G401.6 (cell line): ENCODE results near the gene ITGB3.
"Not testable (repeated sequence)": the region's sequence is repeated elsewhere in the genome, so short reads cannot be mapped to it uniquely, and the experiment has no call there.

ENCODE experiments used
- FAIRE-seq: peaks from 2 replicates; lab custom pipeline; 2012; peaks lifted over from hg19 to GRCh38; lab: Jason Lieb, UNC

Gene ITGB3

DNA sequence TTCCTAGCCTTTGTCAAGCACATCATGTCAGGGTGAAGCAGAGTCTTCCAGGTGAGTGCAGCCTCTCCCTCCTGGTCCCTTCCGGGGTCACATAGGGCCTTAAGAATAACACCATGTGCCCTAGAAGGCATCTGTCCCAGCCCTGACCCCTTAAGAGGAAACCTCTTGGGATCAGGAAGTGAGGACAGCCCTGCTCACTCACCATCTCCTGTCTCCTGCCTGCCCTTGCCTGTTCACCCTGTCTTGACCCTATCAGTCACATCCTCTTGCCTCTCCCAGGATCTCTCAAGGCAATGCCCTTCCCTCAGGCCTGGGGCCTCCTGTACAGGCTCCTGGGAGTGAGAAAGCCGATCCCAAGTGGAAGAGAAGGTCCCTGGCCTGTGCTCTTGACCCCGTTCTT is 30.6 kb upstream of the ITGB3 start:
- no peak for FAIRE-seq

DNA sequence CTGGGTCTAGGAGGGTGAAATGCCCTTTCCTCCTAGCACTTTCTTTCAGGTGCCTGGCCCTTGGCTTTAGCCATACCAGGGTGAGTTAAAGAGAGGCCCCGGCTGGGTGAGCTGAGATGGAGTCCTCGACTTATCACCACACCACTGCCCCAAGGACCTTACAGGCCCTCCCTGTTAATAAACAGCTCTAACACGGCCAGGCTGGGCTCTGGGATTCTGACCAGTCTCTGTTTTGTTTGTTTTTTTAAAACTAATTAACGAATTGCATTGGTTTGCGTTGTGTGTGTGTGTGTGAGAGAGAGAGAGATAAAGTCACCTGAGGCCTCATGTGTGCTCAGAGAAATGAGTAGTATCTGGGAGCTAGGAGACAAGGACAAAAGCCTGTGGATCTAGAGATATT is 30.2 kb upstream of the ITGB3 start:
- FAIRE-seq, result no peak

DNA sequence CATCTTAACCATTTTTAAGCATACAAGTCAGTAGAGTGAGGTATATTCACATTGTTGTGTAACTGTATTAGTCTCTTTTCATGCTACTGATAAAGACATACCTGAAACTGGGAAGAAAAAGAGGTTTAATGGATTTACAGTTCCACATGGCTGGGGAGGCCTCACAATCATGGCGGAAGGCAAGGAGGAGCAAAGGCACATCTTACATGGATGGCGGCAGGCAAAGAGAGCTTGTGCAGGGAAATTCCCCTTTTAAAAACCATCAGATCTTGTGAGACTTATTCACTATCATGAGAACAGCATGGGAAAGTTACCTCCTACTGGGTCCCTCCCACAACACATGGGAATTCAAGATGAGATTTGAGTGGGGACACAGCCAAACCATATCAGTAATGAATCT is 29.6 kb upstream of the ITGB3 start:
- FAIRE-seq, result not testable (repeated sequence)

DNA sequence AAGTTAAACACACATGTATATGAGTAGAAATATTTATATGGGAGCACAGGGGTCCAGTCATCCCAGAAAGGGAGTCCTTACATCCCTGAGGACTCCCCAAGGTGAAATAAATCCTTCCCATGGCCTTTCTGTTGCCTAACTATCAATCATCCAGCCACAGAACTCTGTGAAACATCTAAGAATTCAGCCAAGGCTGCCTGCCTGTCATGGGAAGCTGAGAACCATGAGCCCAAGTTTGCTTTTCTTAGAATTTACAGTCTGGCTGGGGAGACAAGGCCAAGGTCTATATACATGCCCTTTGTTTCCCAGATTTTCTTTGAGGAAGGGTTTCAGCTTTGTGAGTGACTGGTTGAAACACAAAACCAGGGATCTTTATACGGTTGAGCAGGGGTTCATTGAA is 28.7 kb upstream of the ITGB3 start:
- FAIRE-seq, result no peak

DNA sequence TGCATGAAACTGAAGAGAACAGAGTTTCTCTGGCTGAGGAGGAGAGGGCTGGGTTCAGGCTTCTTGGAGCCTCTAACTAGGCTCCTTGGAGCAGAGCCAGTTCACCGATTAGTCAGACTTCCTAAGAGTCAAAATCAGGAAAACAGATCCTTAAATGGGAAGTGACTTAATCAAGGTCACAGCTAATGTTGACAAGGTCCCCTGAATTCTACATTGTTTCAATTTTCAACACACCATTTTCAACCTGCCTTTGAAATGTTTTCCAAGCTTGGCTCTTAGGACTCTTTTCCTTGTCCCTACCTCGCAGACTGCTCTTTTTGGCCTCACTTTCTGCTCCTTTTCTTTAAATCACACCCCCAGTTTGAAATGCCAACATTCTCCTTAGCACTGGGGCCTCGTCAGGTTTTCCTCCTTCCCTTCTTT is 28.2 kb upstream of the ITGB3 start:
- FAIRE-seq, result no peak

DNA sequence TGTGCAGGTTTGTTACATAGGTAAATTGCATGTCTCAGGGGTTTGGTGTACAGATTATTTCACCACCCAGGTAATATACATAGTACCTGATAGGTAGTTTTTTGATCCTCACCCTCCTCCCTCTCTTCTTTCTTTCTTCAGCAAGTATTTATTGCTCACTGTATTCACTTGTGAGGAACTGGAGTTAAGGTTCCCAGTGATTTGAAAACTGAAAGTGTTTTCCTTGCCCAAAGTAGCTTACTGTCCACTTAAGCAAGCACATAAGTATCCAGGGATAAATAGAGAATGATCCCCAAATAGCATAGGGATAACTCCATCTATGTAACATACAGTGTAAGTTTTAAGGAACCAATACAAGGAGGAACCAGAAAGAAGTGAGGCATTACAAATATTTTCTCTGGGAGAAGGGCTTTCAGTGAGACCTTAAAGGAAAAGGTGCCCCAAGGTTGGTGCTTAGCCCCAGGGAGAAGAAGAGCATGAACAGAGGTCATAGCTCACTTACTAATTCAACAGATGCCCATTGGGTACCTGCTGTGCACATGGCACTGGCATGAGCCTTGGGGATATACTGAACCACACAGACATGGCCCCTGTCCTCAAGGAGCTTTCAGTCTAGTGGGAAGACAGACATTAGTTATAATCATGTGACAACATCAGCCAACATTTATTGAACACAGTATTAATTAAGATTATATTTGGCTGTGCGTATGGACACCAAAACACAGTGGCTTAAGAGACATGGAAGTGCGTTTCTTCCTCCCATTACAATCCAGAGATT is 27.5 kb upstream of the ITGB3 start:
- no peak for FAIRE-seq

DNA sequence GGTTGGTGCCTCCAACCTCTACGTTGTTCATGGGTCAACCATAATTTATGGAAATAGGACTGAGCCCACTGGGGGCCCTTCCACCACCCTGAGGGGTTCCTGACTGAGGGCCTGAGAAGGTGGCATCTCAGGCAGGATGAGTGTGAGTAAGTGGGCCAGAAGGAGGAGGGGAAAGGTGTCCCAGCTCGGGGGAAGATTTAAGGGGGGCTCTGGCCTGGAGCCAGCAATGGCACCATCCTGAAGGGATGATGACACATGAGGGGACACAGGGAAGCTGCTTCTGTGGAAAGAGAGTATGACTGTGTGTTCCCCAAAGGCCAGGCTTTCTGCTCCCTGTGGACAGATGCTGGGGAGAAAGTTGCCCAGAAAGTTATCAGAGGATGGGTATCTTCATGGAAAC is 25.8 kb upstream of the ITGB3 start:
- FAIRE-seq, result no peak

DNA sequence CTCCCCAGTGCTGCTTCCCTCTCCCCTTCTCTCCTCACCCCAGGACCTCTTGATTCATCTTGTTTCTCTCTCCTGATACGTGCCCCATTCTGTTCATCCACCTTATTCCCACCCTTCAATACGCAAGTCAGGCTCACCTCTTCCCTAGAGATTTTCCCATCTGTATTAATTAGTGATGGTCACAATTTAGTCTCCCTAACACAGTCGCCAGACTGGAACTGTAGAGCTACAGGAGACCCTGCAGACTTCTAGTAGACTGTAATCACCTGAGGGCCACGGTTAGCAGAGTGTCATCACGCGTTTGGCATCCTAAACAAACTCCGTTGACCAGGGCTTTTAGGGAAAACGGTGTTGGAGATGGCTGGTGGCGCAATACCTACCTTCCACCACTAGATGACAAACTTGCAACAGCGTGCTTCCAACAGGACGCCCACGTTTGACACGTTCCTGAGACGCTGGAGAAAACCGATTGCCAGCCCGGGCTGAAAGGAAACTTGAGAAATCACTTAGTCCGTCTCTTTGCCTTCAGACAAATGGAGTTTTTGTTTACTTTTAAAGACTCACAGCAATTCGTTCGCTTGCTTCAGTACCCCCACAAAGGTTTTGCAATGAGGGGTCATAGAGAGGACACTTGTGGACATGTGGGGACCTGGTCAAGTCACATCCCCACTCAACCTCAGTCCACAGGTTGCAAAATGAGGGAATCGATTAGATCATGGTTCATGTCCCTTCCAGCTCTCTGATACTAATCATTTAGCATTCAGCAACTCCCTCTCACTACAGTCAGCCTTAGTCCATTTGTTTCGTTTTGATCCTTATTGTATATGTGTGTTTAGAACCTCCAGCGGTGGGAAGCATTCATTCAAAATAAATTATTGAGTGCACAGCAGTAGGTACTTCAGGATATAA is 23.8 kb upstream of the ITGB3 start:
- peak; percentile 17 for FAIRE-seq

DNA sequence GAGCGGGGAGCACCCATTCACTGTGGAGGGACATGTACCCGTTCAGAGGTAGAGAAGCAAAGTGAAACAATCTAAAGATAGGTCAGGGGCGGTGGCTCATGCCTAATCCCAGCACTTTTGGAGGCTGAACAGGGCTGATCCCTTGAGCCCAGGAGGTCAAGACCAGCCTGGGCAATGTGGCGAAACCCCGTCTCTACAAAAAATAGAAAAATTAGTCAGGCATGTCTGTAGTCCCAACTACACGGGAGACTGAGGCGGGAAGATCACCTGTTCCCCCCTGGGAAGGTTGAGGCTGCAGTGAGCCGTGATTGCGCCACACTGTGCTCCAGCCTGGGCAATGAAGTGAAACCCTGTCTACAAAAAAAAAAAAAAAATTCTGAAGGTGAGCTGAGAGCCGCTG is 22.8 kb upstream of the ITGB3 start:
- no peak for FAIRE-seq

DNA sequence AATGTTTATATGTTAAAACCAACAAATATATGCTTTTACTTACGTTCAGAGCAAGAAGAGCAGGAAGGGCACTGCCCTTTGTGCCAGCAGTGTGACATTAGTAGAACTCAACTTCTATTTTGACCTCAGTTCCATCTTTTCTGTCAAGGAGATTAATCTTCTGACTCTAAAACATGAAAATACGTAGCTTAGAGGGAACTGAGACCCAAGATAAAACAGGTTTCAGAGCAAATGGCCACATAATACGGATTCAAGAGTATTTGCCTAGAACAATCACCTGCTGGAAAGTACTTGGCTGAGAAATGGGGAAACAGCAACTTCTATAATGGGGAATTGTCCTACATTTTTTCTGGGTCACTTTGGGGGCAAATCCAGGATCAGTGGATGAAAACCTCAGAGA is 22.3 kb upstream of the ITGB3 start:
- no peak for FAIRE-seq

DNA sequence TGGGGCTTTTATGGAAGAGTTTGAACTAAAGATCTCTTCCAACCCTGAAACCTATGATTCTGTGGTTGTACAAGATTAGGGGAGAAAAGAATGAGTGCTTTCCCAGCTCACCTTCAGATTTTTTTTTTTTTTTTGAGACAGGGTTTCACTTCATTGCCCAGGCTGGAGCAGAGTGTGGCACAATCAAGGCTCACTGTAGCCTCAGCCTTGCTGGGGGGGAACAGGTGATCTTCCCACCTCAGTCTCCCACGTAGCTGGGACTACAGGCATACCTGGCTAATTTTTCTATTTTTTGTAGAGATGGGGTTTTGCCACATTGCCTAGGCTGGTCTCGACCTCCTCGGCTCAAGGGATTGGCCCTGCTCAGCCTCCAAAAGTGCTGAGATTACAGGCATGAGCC is 21.8 kb upstream of the ITGB3 start:
- FAIRE-seq, result no peak

DNA sequence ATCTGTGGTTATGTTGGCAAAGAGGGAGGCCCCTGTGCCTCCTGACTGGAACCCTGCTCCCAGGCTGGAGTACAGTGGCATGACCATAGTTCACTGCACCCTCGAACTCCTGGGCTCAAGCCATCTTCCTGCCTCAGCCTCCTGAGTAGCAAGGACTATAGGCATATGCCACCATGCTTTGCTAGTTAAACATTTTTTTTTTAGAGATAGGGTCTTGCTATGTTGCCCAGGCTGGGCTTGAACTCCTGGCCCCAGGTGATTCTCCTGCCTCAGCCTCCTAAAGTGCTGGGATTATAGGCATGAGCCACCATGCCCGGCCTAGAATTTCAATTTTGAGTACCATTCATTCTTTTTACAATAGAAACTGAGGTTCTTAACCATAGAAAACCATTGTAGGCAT is 21.2 kb upstream of the ITGB3 start:
- no peak for FAIRE-seq

DNA sequence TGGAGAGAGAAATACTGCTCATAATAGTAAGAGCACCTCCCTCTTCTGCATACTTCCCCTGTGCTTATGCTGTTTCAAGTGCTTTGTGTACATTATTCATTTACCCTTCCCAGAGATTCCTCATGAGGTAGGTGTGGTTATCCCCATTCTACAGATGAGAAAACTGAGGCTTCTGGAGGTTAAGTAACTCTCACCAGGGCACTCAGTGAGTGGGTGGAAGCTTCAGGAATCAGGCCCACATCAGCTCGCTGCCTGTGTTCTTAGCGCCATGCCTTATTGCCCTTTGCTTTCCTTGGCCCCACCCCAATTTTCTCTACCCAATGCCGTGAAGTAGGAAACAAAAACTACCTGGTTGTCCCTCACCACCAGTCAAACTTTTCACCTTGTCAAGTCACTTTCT is 18.1 kb upstream of the ITGB3 start:
- no peak for FAIRE-seq

DNA sequence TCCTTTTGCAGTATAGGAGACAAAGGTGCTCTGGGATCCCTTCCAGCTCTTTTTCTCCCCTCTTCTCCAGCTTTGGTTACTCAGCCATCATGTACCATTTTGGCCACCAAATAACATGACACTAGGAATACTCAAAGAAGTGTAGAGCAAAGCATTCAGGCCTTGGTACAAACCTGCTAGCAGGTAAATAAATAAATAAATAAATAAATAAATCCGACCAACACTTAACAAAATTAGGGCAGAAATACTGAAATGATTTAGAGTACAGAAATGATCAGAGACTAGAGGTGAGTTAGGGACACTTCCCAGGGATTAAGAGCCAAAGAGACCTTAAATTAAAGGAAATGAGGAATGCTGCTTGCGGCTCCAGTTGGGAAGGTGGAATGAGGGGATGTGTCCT is 17.7 kb upstream of the ITGB3 start:
- no peak for FAIRE-seq

DNA sequence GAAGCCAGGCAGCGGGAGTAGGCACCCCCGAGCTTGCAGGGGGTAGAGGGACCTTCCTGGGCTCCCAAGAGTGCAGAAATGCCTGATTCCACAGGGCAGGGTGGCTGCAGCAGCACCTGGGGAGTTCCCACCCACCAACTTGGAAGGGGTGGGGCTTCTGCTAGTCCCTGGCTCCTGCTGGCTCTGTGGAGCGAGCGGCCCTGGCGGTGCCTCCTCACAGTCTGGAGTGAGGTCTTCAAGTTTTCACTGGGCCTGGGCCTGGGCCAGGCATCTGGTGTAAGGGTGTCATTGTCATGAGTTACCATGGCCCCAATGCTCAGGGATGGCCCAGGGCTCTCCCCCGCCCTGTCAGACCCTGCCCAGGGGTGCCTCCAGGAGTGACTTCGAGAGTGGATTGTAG is 15.8 kb upstream of the ITGB3 start:
- FAIRE-seq, result no peak

DNA sequence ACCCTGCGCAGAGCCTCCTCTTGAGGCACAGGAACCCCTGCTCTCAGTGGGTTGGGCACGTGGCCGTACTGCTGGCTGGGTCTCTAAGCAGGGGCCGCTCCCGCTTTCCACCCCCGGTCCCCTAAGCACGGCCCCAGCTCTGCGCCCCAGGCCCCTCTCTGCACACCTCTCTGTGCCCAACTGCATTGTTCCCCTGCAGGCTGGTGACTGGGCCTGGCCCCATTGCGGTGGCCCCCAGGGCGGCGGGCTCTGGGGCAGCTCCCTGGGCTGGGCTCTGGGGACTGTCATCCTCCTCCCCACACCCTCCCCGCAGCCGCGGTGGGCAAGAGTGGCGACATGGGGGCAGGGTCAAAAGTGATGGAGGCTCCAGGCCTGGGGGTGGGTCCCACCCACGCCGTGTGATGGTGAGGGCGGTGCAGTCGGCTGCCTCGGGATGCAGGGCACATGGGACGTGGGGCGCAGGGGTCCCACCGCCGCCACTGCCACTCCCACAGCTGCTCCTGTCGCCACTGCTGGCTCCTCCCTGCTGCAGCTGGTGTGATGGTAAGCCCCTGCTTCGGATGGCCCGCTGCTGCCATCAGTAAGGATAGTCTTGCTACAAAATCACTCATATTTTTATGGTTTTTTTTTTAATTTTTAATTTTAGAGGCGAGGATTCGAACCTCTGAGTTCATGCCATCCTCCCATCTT is 15.2 kb upstream of the ITGB3 start:
- FAIRE-seq, result no peak

DNA sequence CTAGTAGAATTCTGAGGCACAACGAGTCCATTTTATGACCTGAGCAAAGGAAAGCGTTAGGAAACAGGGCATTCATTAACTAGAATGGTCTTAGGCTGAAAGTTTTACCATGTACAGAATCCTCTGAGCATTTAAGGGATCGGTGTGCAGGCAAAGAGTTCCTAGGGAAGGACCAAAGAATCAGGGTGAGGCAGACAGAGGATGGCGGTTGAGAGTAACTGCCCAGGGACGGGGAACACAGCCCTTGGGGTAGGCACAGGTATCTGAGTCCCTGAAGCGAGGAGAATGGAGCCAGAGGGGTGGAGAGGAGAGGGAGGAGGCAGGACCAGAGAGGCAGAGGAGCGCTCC is 14.0 kb upstream of the ITGB3 start:
- FAIRE-seq, result no peak

DNA sequence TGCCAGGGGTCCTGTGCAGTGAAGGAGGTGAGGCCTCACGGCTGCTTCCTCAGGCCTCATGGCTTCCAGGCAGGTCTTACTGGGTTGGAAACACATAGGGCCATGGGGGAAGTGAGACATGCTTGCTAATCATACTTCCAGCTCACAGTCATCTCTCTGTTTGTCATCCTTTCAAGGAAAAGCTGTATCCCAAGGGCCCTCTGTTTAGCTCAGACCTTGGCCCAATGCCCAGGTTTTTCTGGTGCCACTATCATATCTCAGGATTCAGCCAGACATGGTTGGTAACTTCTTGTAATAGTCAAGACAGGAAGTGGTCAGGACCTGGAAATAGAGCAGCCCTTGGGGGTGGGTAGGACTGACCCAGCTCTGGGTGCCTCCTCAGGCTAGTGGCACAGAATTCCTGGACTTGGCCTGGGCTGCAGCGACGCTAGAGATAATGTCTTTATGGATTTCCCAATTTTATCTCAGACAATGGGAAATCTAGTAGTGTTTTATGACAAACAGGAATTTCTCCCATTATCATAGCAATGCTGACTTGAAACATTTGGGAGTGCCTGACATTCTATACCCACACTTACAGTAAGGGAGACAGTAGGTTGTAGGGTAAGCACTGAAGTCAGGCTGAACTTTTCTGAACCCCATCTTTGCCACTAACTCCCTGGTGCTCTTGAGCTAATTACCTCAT is 13.5 kb upstream of the ITGB3 start:
- FAIRE-seq, result no peak

DNA sequence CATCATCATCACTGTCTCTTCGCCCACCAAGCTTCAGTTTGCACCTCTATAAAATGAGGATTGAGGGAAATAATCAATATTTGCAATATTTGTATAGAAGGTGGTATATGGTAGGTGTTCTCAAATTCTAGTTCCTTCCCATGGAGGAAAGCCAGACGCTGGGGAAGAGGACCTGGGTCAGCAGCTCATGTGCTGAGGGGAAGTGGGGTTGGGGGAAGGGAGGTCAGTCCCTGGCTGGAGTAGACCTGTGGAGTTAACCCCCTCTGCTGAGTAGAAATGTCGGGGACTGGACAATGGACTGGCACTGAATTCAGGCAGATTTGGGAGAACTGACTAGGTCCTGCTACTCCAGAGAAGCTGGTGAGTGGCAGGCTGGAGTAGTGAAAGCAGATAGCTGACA is 12.8 kb upstream of the ITGB3 start:
- FAIRE-seq, result no peak

DNA sequence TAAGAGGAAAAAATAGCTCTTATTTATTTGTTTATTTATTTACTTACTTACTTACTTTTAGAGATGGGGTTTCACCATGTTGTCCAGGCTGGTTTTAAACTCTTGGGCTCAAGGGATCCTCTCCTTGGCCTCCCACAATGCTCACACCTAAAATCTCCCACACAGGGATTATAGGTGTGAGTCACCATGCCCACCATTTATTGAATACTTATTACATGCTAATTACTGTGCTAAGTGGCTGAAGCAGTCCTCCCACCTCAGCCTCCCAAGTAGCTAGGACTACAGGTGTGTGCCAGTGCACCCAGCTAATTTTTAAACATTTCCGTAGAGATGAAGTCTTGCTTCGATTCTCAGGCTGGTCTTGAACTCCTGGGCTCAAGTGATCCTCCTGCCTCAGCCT is 11.0 kb upstream of the ITGB3 start:
- no peak for FAIRE-seq

DNA sequence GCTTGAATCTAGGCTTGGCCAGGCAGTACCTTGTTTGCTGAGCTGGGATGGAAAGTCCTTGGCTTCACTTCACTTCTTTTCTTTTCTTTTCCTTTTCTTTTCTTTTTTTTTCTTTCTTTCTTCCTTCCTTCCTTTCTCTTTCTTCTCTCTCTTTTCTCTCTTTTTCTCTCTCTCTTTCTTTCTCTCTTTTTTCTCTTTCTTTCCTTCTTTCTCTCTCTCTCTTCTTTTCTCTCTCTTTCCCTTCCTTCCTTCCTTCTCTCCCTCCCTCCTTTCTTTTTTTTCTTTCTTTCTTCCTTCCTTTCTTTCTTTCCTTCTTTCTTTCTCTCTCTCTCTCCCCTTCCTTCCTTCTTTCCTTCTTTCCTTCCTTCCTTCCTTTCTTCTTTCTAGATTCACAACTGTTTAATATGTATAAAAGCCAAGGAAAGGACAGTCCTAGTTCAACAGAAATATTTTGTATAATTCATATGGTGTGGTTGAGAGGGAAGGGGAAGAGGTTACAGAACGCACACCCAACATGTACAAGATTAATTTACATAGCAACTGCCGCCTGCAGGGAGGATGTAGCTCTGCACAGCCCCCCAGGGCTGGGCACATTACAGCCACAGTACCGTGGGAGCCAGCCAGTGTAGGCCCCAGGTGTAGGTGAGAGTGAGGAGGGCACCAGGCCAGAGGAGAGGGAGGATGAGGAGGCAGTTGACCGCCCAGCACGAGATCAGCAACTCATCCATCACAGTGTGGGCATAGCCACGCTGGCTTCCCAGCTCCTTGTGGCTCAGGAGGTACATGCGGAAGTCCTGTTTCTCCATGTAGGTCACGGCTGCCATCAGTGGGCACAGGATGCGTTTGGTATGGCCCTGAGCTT is 9.7 kb upstream of the ITGB3 start:
- no peak for FAIRE-seq

DNA sequence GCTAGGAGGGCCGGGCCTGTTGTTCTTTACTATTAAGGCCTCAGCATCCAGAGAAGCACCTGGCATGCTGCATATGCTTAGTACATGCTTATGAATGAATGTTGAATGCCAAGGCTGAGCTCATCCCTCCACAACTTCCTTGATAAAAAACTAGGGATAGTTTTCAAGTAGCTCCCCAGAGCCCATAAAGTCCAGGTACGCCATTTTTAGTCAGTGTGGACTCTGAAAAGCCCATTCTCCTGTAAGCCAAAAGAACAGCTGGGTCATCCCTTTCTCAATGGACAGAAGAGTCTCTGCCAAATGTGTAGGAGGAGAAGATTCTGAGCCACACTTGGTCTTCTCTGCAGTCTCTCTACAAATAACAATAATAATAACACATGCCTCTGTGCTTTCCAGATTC is 8.9 kb upstream of the ITGB3 start:
- FAIRE-seq, result no peak
